GM21423 (cell line): ENCODE results near the gene PTPRCAP.
A peak's percentile ranks its signal among the peaks of the same experiment; 100 is the strongest.
"Not testable (repeated sequence)": the region's sequence is repeated elsewhere in the genome, so short reads cannot be mapped to it uniquely, and the experiment has no call there.

Experiments used
- ATAC-seq: cut with Tn5 transposase; IDR thresholded peaks from one replicate; pipeline ENCODE4 v1.9.1; 2021; ENCODE audit warnings: mild to moderate bottlenecking, moderate library complexity; ENCODE audit not compliant: unreplicated experiment

Gene PTPRCAP

GRCh38 chr11:67465530-67465929, 28.0 kb upstream of the PTPRCAP start:
- not testable (repeated sequence) for ATAC-seq

- no peak for ATAC-seq
Observed at GRCh38 chr11:67465189-67465510, 27.7 kb upstream of the PTPRCAP start.

GRCh38 chr11:67464411-67465188, 27.1 kb upstream of the PTPRCAP start:
- ATAC-seq = peak; percentile 54

- no peak for ATAC-seq
Observed at GRCh38 chr11:67463680-67464410, 26.4 kb upstream of the PTPRCAP start.

GRCh38 chr11:67463186-67463585, 25.7 kb upstream of the PTPRCAP start:
- ATAC-seq = no peak

- ATAC-seq = no peak
Observed at GRCh38 chr11:67458266-67458665, 20.8 kb upstream of the PTPRCAP start.

- no peak for ATAC-seq
Observed at GRCh38 chr11:67457453-67457852, 20.0 kb upstream of the PTPRCAP start.

- no peak for ATAC-seq
Observed at GRCh38 chr11:67456068-67456705, 18.7 kb upstream of the PTPRCAP start.

GRCh38 chr11:67455054-67455453, 17.6 kb upstream of the PTPRCAP start, which contains the start of gene CABP4:
Gene CABP4 (plus strand): TSS chr11:67455354. CDS start chr11:67455424, 70 bp downstream.
- ATAC-seq = no peak

GRCh38 chr11:67453816-67454732, 16.6 kb upstream of the PTPRCAP start:
- ATAC-seq = no peak

GRCh38 chr11:67452141-67452952, 14.9 kb upstream of the PTPRCAP start, which contains the start of gene GPR152:
Gene GPR152 (minus strand): TSS chr11:67452729. CDS start chr11:67452724, 5 bp downstream.
- no peak for ATAC-seq

- no peak for ATAC-seq
Observed at GRCh38 chr11:67451658-67451976, 14.1 kb upstream of the PTPRCAP start.

GRCh38 chr11:67450796-67451657, 13.5 kb upstream of the PTPRCAP start:
- no peak for ATAC-seq

- no peak for ATAC-seq
Observed at GRCh38 chr11:67449116-67449844, 11.8 kb upstream of the PTPRCAP start.

GRCh38 chr11:67448220-67448609, 10.7 kb upstream of the PTPRCAP start:
- no peak for ATAC-seq

- ATAC-seq = no peak
Observed at GRCh38 chr11:67445515-67445914, 8.0 kb upstream of the PTPRCAP start.

- ATAC-seq = peak; percentile 8
Observed at GRCh38 chr11:67442504-67443404, 5.3 kb upstream of the PTPRCAP start.
